GM19372 (cell line): ENCODE data around the gene ARHGEF11.

Experiments used
- ATAC-seq: cut with Tn5 transposase; IDR thresholded peaks from one replicate; pipeline ENCODE4 v1.9.1; 2021; ENCODE audit warnings: mild to moderate bottlenecking, low read depth, moderate library complexity; ENCODE audit not compliant: unreplicated experiment

ARHGEF11 gene

GRCh38 chr1:157001304-157001703, 44.2 kb downstream of the ARHGEF11 start:
- no peak for ATAC-seq

- ATAC-seq: no peak
Observed at GRCh38 chr1:157000686-157001085, 44.9 kb downstream of the ARHGEF11 start.

- no peak for ATAC-seq
Observed at GRCh38 chr1:156999596-157000320, 45.8 kb downstream of the ARHGEF11 start.

GRCh38 chr1:156998840-156999500, 46.6 kb downstream of the ARHGEF11 start:
- no peak for ATAC-seq

GRCh38 chr1:156998301-156998700, 47.2 kb downstream of the ARHGEF11 start:
- no peak for ATAC-seq

- no peak for ATAC-seq
Observed at GRCh38 chr1:156995412-156995811, 50.1 kb downstream of the ARHGEF11 start.

- ATAC-seq: no peak
Observed at GRCh38 chr1:156994277-156994676, 51.3 kb downstream of the ARHGEF11 start.

GRCh38 chr1:156993426-156994147, 52.0 kb downstream of the ARHGEF11 start:
- ATAC-seq: no peak

GRCh38 chr1:156992215-156992614, 53.3 kb downstream of the ARHGEF11 start:
- ATAC-seq: no peak

- no peak for ATAC-seq
Observed at GRCh38 chr1:156987715-156988114, 57.8 kb downstream of the ARHGEF11 start.

- ATAC-seq: no peak
Observed at GRCh38 chr1:156980551-156980950, 65.0 kb downstream of the ARHGEF11 start.

GRCh38 chr1:156975084-156975483, 70.5 kb downstream of the ARHGEF11 start:
- no peak for ATAC-seq

GRCh38 chr1:156973417-156973816, 72.1 kb downstream of the ARHGEF11 start:
- no peak for ATAC-seq

- no peak for ATAC-seq
Observed at GRCh38 chr1:156970017-156970416, 75.5 kb downstream of the ARHGEF11 start.

GRCh38 chr1:156969496-156969895, 76.0 kb downstream of the ARHGEF11 start:
- ATAC-seq: no peak

GRCh38 chr1:156964441-156964840, 81.1 kb downstream of the ARHGEF11 start:
- no peak for ATAC-seq

GRCh38 chr1:156963621-156964020, 81.9 kb downstream of the ARHGEF11 start:
- no peak for ATAC-seq

GRCh38 chr1:156961709-156962108, 83.8 kb downstream of the ARHGEF11 start:
- no peak for ATAC-seq

GRCh38 chr1:156959925-156960324, 85.6 kb downstream of the ARHGEF11 start:
- no peak for ATAC-seq

GRCh38 chr1:156959414-156959813, 86.1 kb downstream of the ARHGEF11 start:
- ATAC-seq: no peak

GRCh38 chr1:156958247-156958714, 87.3 kb downstream of the ARHGEF11 start:
- ATAC-seq: no peak
